PC-9 (cell line): ENCODE results near the gene CACHD1.

Source experiments
- EZH2 ChIP-seq: fragments of 200-600 bp; sonication (generic); IDR thresholded peaks from 2 replicates; pipeline ENCODE4 v1.8.0; 2017; ENCODE audit warnings: antibody characterized with exemption, low read depth
- TF ChIP-seq, protein P1 (sequence below): fragments of 200-600 bp; sonication (generic); conservative IDR thresholded peaks from 2 replicates; pipeline ENCODE4 v1.6.1; 2017; ENCODE audit warnings: mixed run types, antibody characterized with exemption, mild to moderate bottlenecking, moderate library complexity

DNA sequence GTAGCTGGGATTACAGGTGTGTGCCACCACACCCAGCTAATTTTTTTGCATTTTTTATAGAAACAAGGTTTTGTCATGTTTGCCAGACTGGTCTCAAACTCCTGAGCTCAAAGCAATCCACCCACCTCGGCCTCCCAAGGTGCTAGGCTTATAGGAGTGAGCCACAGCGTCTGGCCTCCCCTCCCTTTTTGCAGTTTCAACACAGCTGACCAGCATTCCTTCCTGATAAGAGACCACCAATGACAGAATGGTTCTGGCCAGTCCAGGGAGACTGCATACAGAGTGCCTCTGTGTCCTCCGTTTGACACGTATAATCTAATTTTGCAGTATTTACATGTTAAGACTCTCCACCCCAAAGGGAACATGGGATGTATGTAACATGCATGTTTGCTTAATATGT is 46.4 kb upstream of the CACHD1 start:
- TF ChIP-seq, protein P1, sequence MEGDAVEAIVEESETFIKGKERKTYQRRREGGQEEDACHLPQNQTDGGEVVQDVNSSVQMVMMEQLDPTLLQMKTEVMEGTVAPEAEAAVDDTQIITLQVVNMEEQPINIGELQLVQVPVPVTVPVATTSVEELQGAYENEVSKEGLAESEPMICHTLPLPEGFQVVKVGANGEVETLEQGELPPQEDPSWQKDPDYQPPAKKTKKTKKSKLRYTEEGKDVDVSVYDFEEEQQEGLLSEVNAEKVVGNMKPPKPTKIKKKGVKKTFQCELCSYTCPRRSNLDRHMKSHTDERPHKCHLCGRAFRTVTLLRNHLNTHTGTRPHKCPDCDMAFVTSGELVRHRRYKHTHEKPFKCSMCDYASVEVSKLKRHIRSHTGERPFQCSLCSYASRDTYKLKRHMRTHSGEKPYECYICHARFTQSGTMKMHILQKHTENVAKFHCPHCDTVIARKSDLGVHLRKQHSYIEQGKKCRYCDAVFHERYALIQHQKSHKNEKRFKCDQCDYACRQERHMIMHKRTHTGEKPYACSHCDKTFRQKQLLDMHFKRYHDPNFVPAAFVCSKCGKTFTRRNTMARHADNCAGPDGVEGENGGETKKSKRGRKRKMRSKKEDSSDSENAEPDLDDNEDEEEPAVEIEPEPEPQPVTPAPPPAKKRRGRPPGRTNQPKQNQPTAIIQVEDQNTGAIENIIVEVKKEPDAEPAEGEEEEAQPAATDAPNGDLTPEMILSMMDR, result no peak
- no peak for TF ChIP-seq EZH2
